Retinal pigment epithelial cell (primary cell): ENCODE results near the gene PSG1.
"Not testable (repeated sequence)": the region's sequence is repeated elsewhere in the genome, so short reads cannot be mapped to it uniquely, and the experiment has no call there.

Experiments
- DNase-seq: peaks from one replicate; pipeline ENCODE4 v3.0.0-alpha.2; 2010; ENCODE audit warnings: low read depth
- H3K4me3 ChIP-seq: 2 replicates; pipeline ENCODE4 v1.5.1; 2011; ENCODE audit warnings: mild to moderate bottlenecking, low read length, control low read depth, moderate library complexity
- CTCF ChIP-seq: conservative IDR thresholded peaks from 2 replicates; pipeline ENCODE4 v1.5.1; 2011; ENCODE audit warnings: low read depth, low read length, control low read depth, inconsistent platforms

PSG1 gene

GRCh38 chr19:42911731-42912130, 32.2 kb upstream of the PSG1 start:
- H3K4me3 ChIP-seq, DNase-seq: not testable (repeated sequence)

GRCh38 chr19:42906162-42906561, 26.6 kb upstream of the PSG1 start:
- H3K4me3 ChIP-seq, DNase-seq: not testable (repeated sequence)

GRCh38 chr19:42900561-42900960, 21.0 kb upstream of the PSG1 start:
- peak; percentile 33 for DNase-seq
- H3K4me3 ChIP-seq: not testable (repeated sequence)

GRCh38 chr19:42899674-42900073, 20.2 kb upstream of the PSG1 start:
- DNase-seq, H3K4me3 ChIP-seq: not testable (repeated sequence)

GRCh38 chr19:42899110-42899509, 19.6 kb upstream of the PSG1 start:
- DNase-seq, H3K4me3 ChIP-seq: not testable (repeated sequence)

- not testable (repeated sequence) for DNase-seq, H3K4me3 ChIP-seq
Measured at GRCh38 chr19:42898656-42899055, 19.1 kb upstream of the PSG1 start.

- DNase-seq, H3K4me3 ChIP-seq: not testable (repeated sequence)
Measured at GRCh38 chr19:42897729-42898128, 18.2 kb upstream of the PSG1 start.

GRCh38 chr19:42890446-42890845, 10.9 kb upstream of the PSG1 start:
- DNase-seq, H3K4me3 ChIP-seq: not testable (repeated sequence)

- DNase-seq, H3K4me3 ChIP-seq: not testable (repeated sequence)
Measured at GRCh38 chr19:42887876-42888445, 8.4 kb upstream of the PSG1 start.

- not testable (repeated sequence) for DNase-seq, H3K4me3 ChIP-seq
Measured at GRCh38 chr19:42882730-42883129, 3.2 kb upstream of the PSG1 start.

- not testable (repeated sequence) for DNase-seq, H3K4me3 ChIP-seq
Measured at GRCh38 chr19:42882010-42882409, 2.5 kb upstream of the PSG1 start.

- H3K4me3 ChIP-seq, DNase-seq: not testable (repeated sequence)
- peak; percentile 53 for TF ChIP-seq CTCF
Measured at GRCh38 chr19:42881279-42881678, 1.8 kb upstream of the PSG1 start.

GRCh38 chr19:42880621-42881020, 1.1 kb upstream of the PSG1 start:
- H3K4me3 ChIP-seq, DNase-seq: not testable (repeated sequence)

- not testable (repeated sequence) for H3K4me3 ChIP-seq
- peak; percentile 54 for DNase-seq
Measured at GRCh38 chr19:42876596-42876995, 2.9 kb downstream of the PSG1 start.

GRCh38 chr19:42875881-42876280, 3.6 kb downstream of the PSG1 start:
- DNase-seq, H3K4me3 ChIP-seq: not testable (repeated sequence)

GRCh38 chr19:42874901-42875813, 4.4 kb downstream of the PSG1 start:
- H3K4me3 ChIP-seq: not testable (repeated sequence)
- peak; percentile 55 for DNase-seq

GRCh38 chr19:42874136-42874535, 5.4 kb downstream of the PSG1 start:
- DNase-seq: not testable (repeated sequence)

More at GRCh38 chr19:42874136-42874535, 5.4 kb downstream of the PSG1 start:
- not testable (repeated sequence) for H3K4me3 ChIP-seq
